ENCODE measurements around the gene YJU2. TPM values are rescaled to one million over a fixed set of nuclear protein-coding genes. Genes with fewer than 3 reads are reported as not detected.
"Not testable (repeated sequence)": the region's sequence is repeated elsewhere in the genome, so short reads cannot be mapped to it uniquely, and the experiment has no call there.

YJU2 gene
- total RNA-seq, 1 experiment from 2014 or later = 26.9 TPM

- POLR2A ChIA-PET = no interaction called here
- DNase-seq (ENCODE audit: low read depth, low spot score) (no peak), ATAC-seq (no peak)
- TF ChIP-seq REST (IDR thresholded peaks at IDR 0.05; ENCODE audit: low read depth) (no peak), ZFX (IDR thresholded peaks at IDR 0.05) (no peak), CBX3 (IDR thresholded peaks at IDR 0.05; ENCODE audit: low read depth) (no peak), ZBTB33 (IDR thresholded peaks at IDR 0.05; ENCODE audit: extremely low read depth, insufficient replicate concordance, low read length) (no peak), SIN3A (IDR thresholded peaks at IDR 0.05; ENCODE audit: low read depth) (no peak), SP1 (IDR thresholded peaks at IDR 0.05; ENCODE audit: low read depth) (no peak), SRF (IDR thresholded peaks at IDR 0.05; ENCODE audit: low read depth) (no peak), ZNF274 (IDR thresholded peaks at IDR 0.05; ENCODE audit: low read depth, low read length) (no peak), ELF1 (IDR thresholded peaks at IDR 0.05; ENCODE audit: borderline replicate concordance, low read depth) (no peak), EZH2 (IDR thresholded peaks at IDR 0.05) (no peak)
- Histone ChIP-seq H3K4me3 (replicated peaks in 1 of 2; ENCODE audit: low read depth in 1 of 2, low read length in 2 of 2) (no peak overlapping the region), H3K79me2 (ENCODE audit: insufficient read depth, low read length) (no peaks in the 10 kb centered on the region), H3K27ac (ENCODE audit: low read depth, low read length) (no peak overlapping the region), H3K4me2 (ENCODE audit: low read length) (no peak overlapping the region), H3K4me1 (ENCODE audit: control insufficient read depth in 1 of 2, insufficient read depth in 2 of 2, low read length in 2 of 2) (peaks cover 11 to 23% of the 10 kb centered on the region in 2 experiments), H3K9me3 (ENCODE audit: control insufficient read depth in 1 of 2, insufficient read depth in 1 of 2, low read depth in 1 of 2, low read length in 2 of 2) (no peaks in the 10 kb centered on the region; a peak in 1 of 4 replicates), H3K9me2 (ENCODE audit: insufficient read depth) (no peaks in the 10 kb centered on the region), H2AFZ (ENCODE audit: low read depth, low read length, poor library complexity, severe bottlenecking) (no peak overlapping the region), H4K20me1 (ENCODE audit: insufficient read depth) (no peaks in the 10 kb centered on the region), H3K27me3 (ENCODE audit: insufficient read depth, low read length) (no peaks in the 10 kb centered on the region), H3K36me3 (ENCODE audit: control insufficient read depth in 1 of 2, insufficient read depth in 2 of 2, low read length in 2 of 2) (no peaks in the 10 kb centered on the region), H3K9ac (ENCODE audit: low read length) (no peak overlapping the region)
- CTCF ChIA-PET = no interaction called here
- no TSS peak for BruUV-seq (replicated peaks)
- RAD21 ChIA-PET (ENCODE audit: low non-redundant PET in 1 of 2, low total read pairs in 2 of 2, uncharacterized antibody in 2 of 2, unreplicated experiment in 2 of 2) = no interaction called here
- intact Hi-C loops (cut with micrococcal nuclease) = no loop called here
Observed at GRCh38 chr19:4217429-4218264, 29.2 kb upstream of the YJU2 start.

- RAD21 ChIA-PET (ENCODE audit: low non-redundant PET in 1 of 2, low total read pairs in 2 of 2, uncharacterized antibody in 2 of 2, unreplicated experiment in 2 of 2); H3K9ac ChIP-seq (ENCODE audit: low read length); H2AFZ ChIP-seq (ENCODE audit: low read depth, low read length, poor library complexity, severe bottlenecking); H3K9me3 ChIP-seq (ENCODE audit: control insufficient read depth in 1 of 2, insufficient read depth in 1 of 2, low read depth in 1 of 2, low read length in 2 of 2); BruUV-seq (replicated peaks); H3K4me3 ChIP-seq (replicated peaks in 1 of 2; ENCODE audit: low read depth in 1 of 2, low read length in 2 of 2); POLR2A ChIA-PET; H3K27me3 ChIP-seq (ENCODE audit: insufficient read depth, low read length); DNase-seq (ENCODE audit: low read depth, low spot score); ATAC-seq; H3K36me3 ChIP-seq (ENCODE audit: control insufficient read depth in 1 of 2, insufficient read depth in 2 of 2, low read length in 2 of 2); H3K27ac ChIP-seq (ENCODE audit: low read depth, low read length); H3K4me2 ChIP-seq (ENCODE audit: low read length); CTCF ChIA-PET; H3K79me2 ChIP-seq (ENCODE audit: insufficient read depth, low read length); H4K20me1 ChIP-seq (ENCODE audit: insufficient read depth); H3K9me2 ChIP-seq (ENCODE audit: insufficient read depth); intact Hi-C loops (cut with micrococcal nuclease): not testable (repeated sequence)
- H3K4me1 ChIP-seq (ENCODE audit: control insufficient read depth in 1 of 2, insufficient read depth in 2 of 2, low read length in 2 of 2) = peaks cover 11 to 23% of the 10 kb centered on the region in 2 experiments
Observed at GRCh38 chr19:4218523-4218922, 28.4 kb upstream of the YJU2 start.
